ENCODE results near the gene PYY. TPM values are rescaled to one million over a fixed set of nuclear protein-coding genes. Genes with fewer than 3 reads are reported as not detected.

Gene PYY
- total RNA-seq, 1 donor, result not detected

GRCh38 chr17:43920500-43921095, 33.1 kb downstream of the PYY start:
- Histone ChIP-seq H3K27me3 (ENCODE audit: insufficient read depth, low read length) (peaks cover 1% of the 10 kb centered on the region), H3K4me3 (ENCODE audit: low read length) (no peak overlapping the region), H3K4me1 (ENCODE audit: insufficient read depth, low read length) (peaks cover 15% of the 10 kb centered on the region), H3K9me3 (ENCODE audit: low read depth, low read length) (no peaks in the 10 kb centered on the region)

- Histone ChIP-seq H3K4me1 (ENCODE audit: insufficient read depth, low read length) (peaks cover 15% of the 10 kb centered on the region), H3K4me3 (ENCODE audit: low read length) (no peak overlapping the region)
These were observed 35.7 kb downstream of the PYY start for GRCh38 chr17:43918026-43918389.

GRCh38 chr17:43917348-43918025, 36.3 kb downstream of the PYY start:
- peaks cover 15% of the 10 kb centered on the region for H3K4me1 ChIP-seq (ENCODE audit: insufficient read depth, low read length)
- H3K4me3 ChIP-seq (ENCODE audit: low read length), result peak overlapping the region; percentile 31

More at GRCh38 chr17:43918026-43918389, 35.7 kb downstream of the PYY start:
- Histone ChIP-seq H3K9me3 (ENCODE audit: low read depth, low read length) (no peaks in the 10 kb centered on the region), H3K27me3 (ENCODE audit: insufficient read depth, low read length) (no peaks in the 10 kb centered on the region)

DNA sequence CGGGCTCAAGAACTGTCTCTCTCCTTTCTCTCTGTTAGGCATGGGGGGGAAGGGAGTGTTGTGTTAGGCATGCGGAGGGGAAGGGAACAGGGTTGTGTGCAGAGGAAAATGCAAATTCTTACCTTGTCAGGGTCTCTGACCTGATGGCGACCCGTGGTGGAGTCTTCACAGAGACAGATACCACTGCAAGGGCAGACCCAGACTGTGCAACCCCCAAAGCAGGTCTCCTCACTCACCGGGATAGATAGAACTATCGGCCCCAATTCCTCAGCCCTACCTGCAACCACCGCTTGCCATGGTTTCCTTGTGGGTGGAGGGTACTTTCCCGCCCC, 36.8 kb downstream of the PYY start:
- Histone ChIP-seq H3K9me3 (ENCODE audit: low read depth, low read length) (no peaks in the 10 kb centered on the region), H3K4me1 (ENCODE audit: insufficient read depth, low read length) (peaks cover 15% of the 10 kb centered on the region), H3K4me3 (ENCODE audit: low read length) (peak overlapping the region; percentile 31), H3K27me3 (ENCODE audit: insufficient read depth, low read length) (no peaks in the 10 kb centered on the region)

More at GRCh38 chr17:43917348-43918025, 36.3 kb downstream of the PYY start:
- no peaks in the 10 kb centered on the region for H3K27me3 ChIP-seq (ENCODE audit: insufficient read depth, low read length)
- H3K9me3 ChIP-seq (ENCODE audit: low read depth, low read length), result no peaks in the 10 kb centered on the region

- peaks cover 15% of the 10 kb centered on the region for H3K4me1 ChIP-seq (ENCODE audit: insufficient read depth, low read length)
- no peaks in the 10 kb centered on the region for H3K9me3 ChIP-seq (ENCODE audit: low read depth, low read length)
- H3K4me3 ChIP-seq (ENCODE audit: low read length), result no peak overlapping the region
- no peaks in the 10 kb centered on the region for H3K27me3 ChIP-seq (ENCODE audit: insufficient read depth, low read length)
These were observed 37.4 kb downstream of the PYY start for GRCh38 chr17:43916385-43916784.

- Histone ChIP-seq H3K4me3 (ENCODE audit: low read length) (no peak overlapping the region), H3K27me3 (ENCODE audit: insufficient read depth, low read length) (no peaks in the 10 kb centered on the region), H3K9me3 (ENCODE audit: low read depth, low read length) (no peaks in the 10 kb centered on the region), H3K4me1 (ENCODE audit: insufficient read depth, low read length) (peaks cover 15% of the 10 kb centered on the region)
These were observed 38.2 kb downstream of the PYY start for GRCh38 chr17:43915559-43915958.

GRCh38 chr17:43914451-43914850, 39.3 kb downstream of the PYY start:
- H3K4me1 ChIP-seq (ENCODE audit: insufficient read depth, low read length), result peaks cover 15% of the 10 kb centered on the region
- H3K9me3 ChIP-seq (ENCODE audit: low read depth, low read length), result no peaks in the 10 kb centered on the region
- H3K4me3 ChIP-seq (ENCODE audit: low read length), result no peak overlapping the region
- H3K27me3 ChIP-seq (ENCODE audit: insufficient read depth, low read length), result peaks cover 7% of the 10 kb centered on the region

- H3K4me1 ChIP-seq (ENCODE audit: insufficient read depth, low read length), result peaks cover 15% of the 10 kb centered on the region
- no peaks in the 10 kb centered on the region for H3K9me3 ChIP-seq (ENCODE audit: low read depth, low read length)
- H3K4me3 ChIP-seq (ENCODE audit: low read length), result no peak overlapping the region
- peaks cover 12% of the 10 kb centered on the region for H3K27me3 ChIP-seq (ENCODE audit: insufficient read depth, low read length)
These were observed 40.2 kb downstream of the PYY start for GRCh38 chr17:43913584-43913983.

DNA sequence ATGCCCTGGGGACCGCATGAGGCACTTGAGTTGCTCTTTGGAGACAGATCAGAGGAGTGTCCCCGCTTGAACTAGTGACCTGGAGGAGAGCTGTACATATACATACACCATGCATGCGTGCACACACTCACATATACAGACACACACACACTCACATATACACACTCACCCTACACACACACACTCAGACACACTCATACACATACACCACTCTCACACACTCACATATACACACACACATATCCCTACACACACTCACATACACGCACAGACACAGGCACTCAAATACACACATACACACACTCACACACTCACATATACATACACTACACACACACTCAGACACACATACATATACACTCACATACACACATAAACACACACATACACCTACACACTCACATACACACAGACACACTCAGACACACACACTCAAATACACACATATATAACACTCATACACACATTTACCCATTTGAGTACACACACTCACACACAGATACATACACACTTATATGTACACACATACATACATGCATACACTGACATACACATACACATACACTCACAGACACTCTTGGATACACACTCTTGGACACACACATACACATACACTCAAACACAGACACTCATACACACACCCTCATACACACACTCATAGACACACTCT, 41.0 kb downstream of the PYY start:
- H3K4me3 ChIP-seq (ENCODE audit: low read length), result no peak overlapping the region
- peaks cover 19% of the 10 kb centered on the region for H3K4me1 ChIP-seq (ENCODE audit: insufficient read depth, low read length)
- H3K27me3 ChIP-seq (ENCODE audit: insufficient read depth, low read length), result peaks cover 21% of the 10 kb centered on the region
- no peaks in the 10 kb centered on the region for H3K9me3 ChIP-seq (ENCODE audit: low read depth, low read length)

DNA sequence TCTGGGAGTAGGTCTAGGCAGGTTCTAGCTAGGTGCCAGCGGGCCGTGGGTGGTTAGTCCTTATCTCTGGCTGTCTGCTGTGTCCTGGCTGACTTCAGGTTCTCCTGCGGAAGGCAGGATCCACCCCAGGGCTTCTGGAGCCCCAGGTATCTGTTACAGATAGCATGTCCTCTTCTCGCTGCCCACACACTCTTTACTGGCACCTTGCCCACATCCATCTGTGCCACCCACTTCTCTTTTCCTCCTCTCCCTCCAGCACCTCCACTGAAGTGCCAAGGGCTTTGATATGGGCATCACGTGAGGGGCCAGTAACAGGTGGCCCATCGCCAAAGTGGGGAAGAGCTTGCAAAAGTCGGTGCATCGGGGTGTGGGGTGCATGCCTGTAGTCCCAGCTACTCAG, 41.8 kb downstream of the PYY start:
- no peak overlapping the region for H3K4me3 ChIP-seq (ENCODE audit: low read length)
- no peaks in the 10 kb centered on the region for H3K9me3 ChIP-seq (ENCODE audit: low read depth, low read length)
- H3K4me1 ChIP-seq (ENCODE audit: insufficient read depth, low read length), result peaks cover 19% of the 10 kb centered on the region
- peaks cover 29% of the 10 kb centered on the region for H3K27me3 ChIP-seq (ENCODE audit: insufficient read depth, low read length)

DNA sequence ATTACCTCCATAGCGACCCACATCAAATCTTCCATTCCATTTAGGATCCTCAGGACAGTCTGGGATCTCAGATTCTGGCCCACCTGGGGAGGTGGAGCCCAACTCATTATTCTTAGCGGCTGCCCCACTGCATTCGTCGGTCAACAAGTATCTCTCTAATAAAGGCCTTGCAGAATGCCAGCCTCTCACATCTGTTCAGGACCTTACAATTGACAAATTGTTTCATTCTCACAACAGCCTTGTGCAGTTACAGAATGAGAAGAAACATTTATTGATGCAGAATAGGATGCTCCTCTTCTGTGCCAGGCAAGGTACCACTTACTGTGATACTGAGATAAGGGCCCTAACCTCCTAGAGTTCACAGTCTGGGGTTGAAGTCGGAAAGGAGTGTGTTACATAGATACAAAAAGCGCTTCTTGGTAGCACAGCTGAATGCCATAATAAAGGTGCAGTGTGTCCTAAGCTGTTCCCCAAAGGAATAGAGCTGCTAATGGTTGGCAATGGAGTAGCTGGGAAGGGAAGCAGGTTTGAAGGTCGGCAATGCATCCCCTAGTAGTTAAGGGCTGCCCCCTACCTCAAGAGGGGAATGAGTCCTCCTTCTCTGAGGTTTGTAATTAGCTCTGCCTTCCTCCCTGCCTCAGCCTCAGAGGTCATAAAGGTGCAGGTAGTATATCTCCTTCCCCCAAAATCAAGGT, 44.1 kb downstream of the PYY start:
- Histone ChIP-seq H3K4me1 (ENCODE audit: insufficient read depth, low read length) (peaks cover 25% of the 10 kb centered on the region), H3K27me3 (ENCODE audit: insufficient read depth, low read length) (peaks cover 45% of the 10 kb centered on the region), H3K9me3 (ENCODE audit: low read depth, low read length) (no peaks in the 10 kb centered on the region), H3K4me3 (ENCODE audit: low read length) (no peak overlapping the region)

- no peak overlapping the region for H3K4me3 ChIP-seq (ENCODE audit: low read length)
- H3K27me3 ChIP-seq (ENCODE audit: insufficient read depth, low read length), result peaks cover 53% of the 10 kb centered on the region
- peaks cover 25% of the 10 kb centered on the region for H3K4me1 ChIP-seq (ENCODE audit: insufficient read depth, low read length)
- no peaks in the 10 kb centered on the region for H3K9me3 ChIP-seq (ENCODE audit: low read depth, low read length)
These were observed 45.6 kb downstream of the PYY start for GRCh38 chr17:43907998-43908721.

DNA sequence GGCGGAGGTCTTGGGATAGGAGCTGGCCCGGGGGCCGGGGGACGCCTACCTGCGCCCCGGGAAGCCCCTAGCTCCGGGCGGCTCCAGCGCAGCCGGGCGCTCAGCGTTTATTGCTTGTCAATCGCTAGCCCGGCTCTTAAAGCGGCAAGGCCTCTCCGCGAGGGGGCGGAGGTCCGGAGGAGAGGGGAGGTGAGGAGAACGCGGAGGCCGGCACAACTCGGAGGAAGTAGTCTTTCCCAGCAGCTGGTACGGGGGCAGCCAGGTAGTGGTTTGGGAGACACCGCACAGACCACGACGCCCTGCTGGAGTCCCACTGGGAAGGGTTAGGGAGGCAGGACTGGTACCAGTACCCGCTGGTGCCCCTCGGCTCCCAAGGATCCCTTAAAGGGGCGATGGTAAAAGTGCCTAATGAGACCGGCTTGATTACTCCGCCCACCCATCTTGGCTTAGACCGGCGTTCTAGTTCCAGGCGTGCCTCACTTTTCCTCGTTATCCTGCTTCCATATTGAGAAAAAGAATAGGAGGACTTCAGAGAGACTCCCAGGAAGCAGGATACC, 46.2 kb downstream of the PYY start, which contains the start of gene MPP2:
Gene MPP2, minus strand, starts transcription at position 112 of the 557 bp plus-strand sequence. CDS start 3,076 bp downstream, outside the sequence.
- H3K4me3 ChIP-seq (ENCODE audit: low read length), result peak within 1 kb of the TSS; percentile 28
- no peaks in the 10 kb centered on the region for H3K9me3 ChIP-seq (ENCODE audit: low read depth, low read length)
- H3K27me3 ChIP-seq (ENCODE audit: insufficient read depth, low read length), result peaks cover 53% of the 10 kb centered on the region
- peaks cover 25% of the 10 kb centered on the region for H3K4me1 ChIP-seq (ENCODE audit: insufficient read depth, low read length)

GRCh38 chr17:43906951-43907424, 46.8 kb downstream of the PYY start:
- Histone ChIP-seq H3K4me3 (ENCODE audit: low read length) (peak overlapping the region; percentile 28), H3K4me1 (ENCODE audit: insufficient read depth, low read length) (peaks cover 25% of the 10 kb centered on the region), H3K27me3 (ENCODE audit: insufficient read depth, low read length) (peaks cover 53% of the 10 kb centered on the region), H3K9me3 (ENCODE audit: low read depth, low read length) (no peaks in the 10 kb centered on the region)
